OCI-LY1 (cell line): Measurements from ENCODE around the gene CLBA1.

Experiments
- H2AFZ ChIP-seq: fragments of 200-600 bp; sonication (generic), shearing (Covaris generic); 2 replicates; pipeline ENCODE4 v1.6.0; 2014; ENCODE audit warnings: antibody characterized with exemption, mild to moderate bottlenecking, low read length
- H3F3A ChIP-seq: fragments of 200-600 bp; sonication (generic), shearing (Covaris generic); 2 replicates; pipeline ENCODE4 v1.6.0; 2014; ENCODE audit warnings: mild to moderate bottlenecking, antibody characterized with exemption, low read length, moderate library complexity; ENCODE audit not compliant: insufficient read depth
- H3K27ac ChIP-seq: fragments of 200-600 bp; sonication (generic); 2 replicates; pipeline ENCODE4 v1.5.1; 2014; ENCODE audit warnings: low read length, mixed run types, mild to moderate bottlenecking, low read depth; ENCODE audit not compliant: poor library complexity, severe bottlenecking
- H3K27me3 ChIP-seq: fragments of 200-600 bp; sonication (generic); 2 replicates; pipeline ENCODE4 v1.6.0; 2014; ENCODE audit warnings: antibody characterized with exemption, mild to moderate bottlenecking, low read length, moderate library complexity; ENCODE audit not compliant: insufficient read depth
- H3K36me3 ChIP-seq: fragments of 200-600 bp; sonication (generic); 2 replicates; pipeline ENCODE4 v1.6.1; 2014; ENCODE audit warnings: mild to moderate bottlenecking, antibody characterized with exemption, low read length, moderate library complexity, mixed read lengths; ENCODE audit not compliant: insufficient read depth
- H3K4me1 ChIP-seq: fragments of 200-600 bp; sonication (generic); 2 replicates; pipeline ENCODE4 v1.5.1; 2014; ENCODE audit warnings: mild to moderate bottlenecking, low read length, moderate library complexity; ENCODE audit not compliant: insufficient read depth, severe bottlenecking
- H3K4me2 ChIP-seq: fragments of 200-600 bp; sonication (generic), shearing (Covaris generic); 2 replicates; pipeline ENCODE4 v1.6.1; 2014; ENCODE audit warnings: low read length
- H3K4me3 ChIP-seq: fragments of 200-600 bp; sonication (generic); 2 replicates; pipeline ENCODE4 v1.5.1; 2014; ENCODE audit warnings: low read length, low read depth, mild to moderate bottlenecking, mixed read lengths; ENCODE audit not compliant: poor library complexity, severe bottlenecking
- H3K79me2 ChIP-seq: fragments of 200-600 bp; shearing (Covaris generic); 2 replicates; pipeline ENCODE4 v1.6.1; 2016; ENCODE audit warnings: mixed run types, low read length, mixed read lengths; ENCODE audit not compliant: insufficient read depth
- H3K9ac ChIP-seq: fragments of 200-600 bp; sonication (generic), shearing (Covaris generic); 2 replicates; pipeline ENCODE4 v1.6.1; 2014; ENCODE audit warnings: mild to moderate bottlenecking, low read length, mixed read lengths
- H3K9me2 ChIP-seq: fragments of 200-600 bp; sonication (generic), shearing (Covaris generic); 2 replicates; pipeline ENCODE4 v1.6.1; 2014; ENCODE audit warnings: low read depth, mild to moderate bottlenecking, low read length, mixed read lengths
- H3K9me3 ChIP-seq: fragments of 200-600 bp; shearing (Covaris generic); 2 replicates; pipeline ENCODE4 v1.6.1; 2014; ENCODE audit warnings: low read length, mixed read lengths
- H4K20me1 ChIP-seq: fragments of 200-600 bp; sonication (generic), shearing (Covaris generic); 2 replicates; pipeline ENCODE4 v1.6.0; 2016; ENCODE audit warnings: mild to moderate bottlenecking, low read length; ENCODE audit not compliant: insufficient read depth
- CTCF ChIP-seq: fragments of 200-600 bp; sonication (generic), shearing (Covaris generic); IDR thresholded peaks from 2 replicates; pipeline ENCODE4 v1.5.1; 2017; ENCODE audit warnings: mild to moderate bottlenecking, antibody characterized with exemption, low read length, moderate library complexity, mixed read lengths
- EZH2 ChIP-seq: fragments of 200-600 bp; sonication (generic), shearing (Covaris generic); IDR thresholded peaks from 2 replicates; pipeline ENCODE4 v1.8.0; 2017; ENCODE audit warnings: borderline replicate concordance, mixed run types, mild to moderate bottlenecking, antibody characterized with exemption, low read length, moderate library complexity, mixed read lengths

The CLBA1 gene

GRCh38 chr14:104972301-104973134, 13.1 kb upstream of the CLBA1 start:
- no peak overlapping the region for H3K27ac ChIP-seq
- no peak overlapping the region for H2AFZ ChIP-seq
- no peak for TF ChIP-seq CTCF
- no peak for TF ChIP-seq EZH2
- H3K4me1 ChIP-seq: peaks cover 11% of the 10 kb centered on the region
- no peak overlapping the region for H3K4me2 ChIP-seq
- no peaks in the 10 kb centered on the region for H3F3A ChIP-seq
- no peaks in the 10 kb centered on the region for H3K79me2 ChIP-seq
- no peaks in the 10 kb centered on the region for H4K20me1 ChIP-seq
- no peak overlapping the region for H3K4me3 ChIP-seq
- H3K9ac ChIP-seq: no peak overlapping the region
- no peaks in the 10 kb centered on the region for H3K9me3 ChIP-seq
- H3K36me3 ChIP-seq: no peaks in the 10 kb centered on the region
- peaks cover 8% of the 10 kb centered on the region; the same call in 1 of the 2 replicates for H3K27me3 ChIP-seq
- no peaks in the 10 kb centered on the region for H3K9me2 ChIP-seq

GRCh38 chr14:104973135-104973384, 12.5 kb upstream of the CLBA1 start:
- no peak for TF ChIP-seq EZH2
- TF ChIP-seq CTCF: no peak
- Histone ChIP-seq H3K79me2 (no peaks in the 10 kb centered on the region), H2AFZ (no peak overlapping the region), H3K4me1 (peaks cover 6% of the 10 kb centered on the region), H3K9me2 (no peaks in the 10 kb centered on the region), H3F3A (no peaks in the 10 kb centered on the region), H3K4me3 (no peak overlapping the region), H3K9me3 (no peaks in the 10 kb centered on the region), H3K36me3 (no peaks in the 10 kb centered on the region), H3K9ac (no peak overlapping the region), H4K20me1 (no peaks in the 10 kb centered on the region), H3K27ac (no peak overlapping the region), H3K4me2 (no peak overlapping the region), H3K27me3 (peaks cover 4% of the 10 kb centered on the region; the same call in 1 of the 2 replicates)

- peaks cover 1% of the 10 kb centered on the region for H3K4me1 ChIP-seq
- H3K27ac ChIP-seq: no peak overlapping the region
- H3F3A ChIP-seq: no peaks in the 10 kb centered on the region
- peaks cover 4% of the 10 kb centered on the region; the same call in 1 of the 2 replicates for H3K27me3 ChIP-seq
- no peaks in the 10 kb centered on the region for H3K9me2 ChIP-seq
- no peaks in the 10 kb centered on the region for H3K9me3 ChIP-seq
- no peak for TF ChIP-seq EZH2
- no peak for TF ChIP-seq CTCF
- no peaks in the 10 kb centered on the region for H3K36me3 ChIP-seq
- no peak overlapping the region for H3K4me2 ChIP-seq
- H3K9ac ChIP-seq: no peak overlapping the region
- H3K4me3 ChIP-seq: no peak overlapping the region
- H2AFZ ChIP-seq: no peak overlapping the region
- no peaks in the 10 kb centered on the region for H4K20me1 ChIP-seq
- no peaks in the 10 kb centered on the region for H3K79me2 ChIP-seq
These were observed 12.0 kb upstream of the CLBA1 start for GRCh38 chr14:104973385-104974145.
